Activated T-helper 1 cell treated with anti-CD3 and anti-CD28 coated beads, Interleukin-12 subunit alpha, Interleukin-12 subunit beta, Interleukin-2, Interleukin-4 antibody, amounts not matched to agents 30 ng/mL and 10 ng/mL and 1 ng/mL, durations not matched to agents 14 hours and 24 hours and 36 hours (primary cell): ENCODE data around the gene UCN3. TPM values are rescaled to one million over a fixed set of nuclear protein-coding genes. Genes with fewer than 3 reads are reported as not detected.

Source experiments
- DNase-seq: peaks from one replicate; pipeline ENCODE4 v3.0.0; 2021; ENCODE audit warnings: low spot score
- H3K27ac Mint-ChIP-seq: one replicate; pipeline ENCODE4 v1.8.0; 2021; ENCODE audit warnings: mild to moderate bottlenecking, mixed read lengths
- H3K27me3 Mint-ChIP-seq: one replicate; pipeline ENCODE4 v1.8.0; 2022; ENCODE audit warnings: mild to moderate bottlenecking, moderate library complexity, mixed read lengths; ENCODE audit not compliant: insufficient read depth
- H3K36me3 Mint-ChIP-seq: one replicate; pipeline ENCODE4 v1.8.0; 2021; ENCODE audit warnings: low read depth, mixed read lengths
- H3K4me1 Mint-ChIP-seq: one replicate; pipeline ENCODE4 v1.8.0; 2021; ENCODE audit warnings: low read depth, mixed read lengths
- H3K4me3 Mint-ChIP-seq: one replicate; pipeline ENCODE4 v1.8.0; 2021; ENCODE audit warnings: mild to moderate bottlenecking, moderate library complexity, mixed read lengths
- H3K9me3 Mint-ChIP-seq: one replicate; pipeline ENCODE4 v1.8.0; 2021; ENCODE audit warnings: mixed read lengths
- intact Hi-C: fragments of 100-400 bp; cut with micrococcal nuclease; formaldehyde crosslinking; loops from one replicate; pipeline ENCODE4 v1.15.1; 2024
- total RNA-seq: library from RNA; stranded (reverse); gene quantifications from 2 replicates; pipeline ENCODE4 v1.2.3, GENCODE V29; 2022

Gene UCN3
- total RNA-seq, 1 donor from 2014 or later = not detected

DNA sequence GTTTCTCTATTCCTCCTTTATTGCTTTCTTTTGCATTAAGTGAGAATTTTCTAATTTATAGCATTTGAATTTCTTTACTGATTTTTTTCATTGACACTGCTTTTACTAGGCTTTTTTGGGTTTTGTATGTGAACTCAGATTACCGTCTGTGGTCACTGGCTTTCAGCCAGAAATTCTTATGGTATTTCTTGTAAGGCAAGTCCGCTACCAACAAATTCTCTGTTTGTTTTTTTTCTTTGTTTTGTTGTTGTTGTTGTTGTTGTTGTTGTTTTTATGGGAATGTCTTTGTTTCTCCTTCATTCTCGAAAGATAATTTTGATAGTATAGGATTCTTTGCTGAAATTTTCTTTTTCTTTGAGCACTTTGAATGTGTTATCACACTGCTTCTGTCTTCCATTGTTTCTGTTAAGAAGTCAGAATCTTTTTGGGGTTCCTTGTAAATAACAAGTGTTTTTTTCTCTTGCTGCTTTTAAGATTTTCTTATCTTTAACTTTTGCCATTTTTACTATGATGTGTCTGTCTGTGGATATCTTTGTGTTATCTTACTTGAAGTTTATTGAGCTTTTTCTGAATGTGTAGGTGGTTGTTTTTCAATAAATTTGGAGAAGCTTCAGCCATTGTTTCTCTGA is 54.8 kb downstream of the UCN3 start:
- Mint-ChIP-seq H3K27me3 (no peaks in the 10 kb centered on the region), H3K36me3 (peaks cover 13% of the 10 kb centered on the region), H3K4me1 (peaks cover 1% of the 10 kb centered on the region), H3K27ac (no peak overlapping the region), H3K4me3 (no peak overlapping the region), H3K9me3 (peaks cover 26% of the 10 kb centered on the region)
- intact Hi-C loops = no loop called here
- no peak for DNase-seq

DNA sequence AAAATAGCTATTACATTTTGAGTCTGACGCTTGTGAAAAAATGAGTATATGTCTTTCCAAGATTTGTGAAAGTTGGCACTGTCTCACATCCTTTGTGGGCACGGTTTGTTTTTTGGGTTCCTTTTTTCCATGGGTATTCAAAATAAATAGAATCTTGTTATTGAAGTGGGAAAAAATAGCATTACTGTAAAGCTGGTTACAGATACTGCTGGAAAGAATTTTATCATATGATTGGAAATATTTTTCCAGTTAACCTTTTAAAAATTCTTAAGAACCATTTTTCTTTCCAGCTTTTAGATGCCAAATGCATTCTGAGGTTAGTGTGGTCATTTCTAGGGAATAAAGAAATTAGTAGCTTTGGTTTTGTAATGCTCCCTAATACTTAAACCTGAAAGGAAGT is 59.0 kb downstream of the UCN3 start:
- H3K4me3 Mint-ChIP-seq = no peak overlapping the region
- H3K27me3 Mint-ChIP-seq = no peaks in the 10 kb centered on the region
- no peak for DNase-seq
- H3K36me3 Mint-ChIP-seq = peaks cover 10% of the 10 kb centered on the region
- peaks cover 11% of the 10 kb centered on the region for H3K9me3 Mint-ChIP-seq
- intact Hi-C loops = no loop called here
- no peak overlapping the region for H3K27ac Mint-ChIP-seq
- H3K4me1 Mint-ChIP-seq = peaks cover 7% of the 10 kb centered on the region

Other genes starting within 250 kb of the UCN3 start
- 0.22 and 0.34 TPM in 2 replicates for gene AKR1C8, start 179.8 kb upstream of the UCN3 start, total RNA-seq
- gene AKR1C4, start 168.1 kb upstream of the UCN3 start, total RNA-seq = not detected in 2 replicates
- not detected in 2 replicates for gene TUBAL3, start 39.9 kb downstream of the UCN3 start, total RNA-seq
- 37.2 and 40.3 TPM in 2 replicates for gene NET1, start 47.6 kb downstream of the UCN3 start, total RNA-seq
- gene CALML5, start 134.6 kb downstream of the UCN3 start, total RNA-seq = not detected in 2 replicates
- not detected in 2 replicates for gene CALML3, start 160.0 kb downstream of the UCN3 start, total RNA-seq